ENCODE results near the gene LMO1.

Gene LMO1

GRCh38 chr11:8263769-8264410, at the start of gene LMO1:
Gene LMO1 (minus strand): TSS chr11:8263878. CDS start chr11:8263362, 516 bp downstream.
- DNase-seq (ENCODE audit: low read depth in 2 of 2), result peak; percentile 7 to 55

DNA sequence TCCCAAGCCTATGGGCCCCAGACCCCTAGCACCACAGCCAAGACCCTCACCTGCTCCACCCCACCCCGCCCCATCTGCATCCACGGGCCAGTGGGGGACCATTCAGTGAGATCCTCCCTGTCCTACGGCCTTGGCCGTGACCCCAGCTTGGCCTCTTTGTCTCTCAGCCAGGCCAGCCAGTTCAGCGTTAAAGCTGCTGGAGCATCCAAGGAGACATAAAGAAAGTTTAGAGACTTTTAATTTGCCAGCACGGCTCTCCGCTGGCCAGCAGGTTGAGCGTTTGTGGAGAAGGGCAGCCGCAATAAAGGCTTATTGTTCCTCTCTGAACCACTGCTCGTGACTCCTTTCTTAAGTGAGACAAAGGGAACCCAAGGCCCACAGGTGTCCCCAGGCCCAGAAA, 49.3 kb upstream of the LMO1 start:
- no peak for DNase-seq (ENCODE audit: low read depth in 2 of 2)

GRCh38 chr11:8311366-8311765, 47.7 kb upstream of the LMO1 start:
- DNase-seq (ENCODE audit: low read depth in 2 of 2), result no peak

GRCh38 chr11:8310743-8311298, 47.1 kb upstream of the LMO1 start:
- no peak for DNase-seq (ENCODE audit: low read depth in 2 of 2)

GRCh38 chr11:8309862-8310261, 46.2 kb upstream of the LMO1 start:
- no peak for DNase-seq (ENCODE audit: low read depth in 2 of 2)

DNA sequence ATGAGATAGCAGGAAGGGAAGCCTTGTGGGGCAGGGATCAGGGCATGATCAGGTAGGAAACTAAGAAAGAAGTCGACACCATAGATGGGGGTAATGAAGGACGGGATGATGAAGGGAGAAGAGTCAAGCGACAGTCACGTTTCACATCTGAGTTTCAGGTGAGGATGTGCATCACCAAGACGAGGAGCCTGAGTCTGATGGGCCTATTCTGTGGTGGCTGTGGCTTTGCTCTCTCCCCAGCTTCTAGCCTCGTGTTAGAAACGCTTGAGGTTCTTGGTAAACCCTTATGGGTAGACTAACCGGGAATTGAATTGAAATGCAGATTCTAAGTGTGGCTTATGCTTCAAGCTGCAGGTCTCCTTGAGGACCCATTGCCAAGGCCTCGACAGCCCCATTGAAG, 45.6 kb upstream of the LMO1 start:
- no peak for DNase-seq (ENCODE audit: low read depth in 2 of 2)

GRCh38 chr11:8307601-8308000, 43.9 kb upstream of the LMO1 start:
- DNase-seq (ENCODE audit: low read depth in 2 of 2), result no peak

DNA sequence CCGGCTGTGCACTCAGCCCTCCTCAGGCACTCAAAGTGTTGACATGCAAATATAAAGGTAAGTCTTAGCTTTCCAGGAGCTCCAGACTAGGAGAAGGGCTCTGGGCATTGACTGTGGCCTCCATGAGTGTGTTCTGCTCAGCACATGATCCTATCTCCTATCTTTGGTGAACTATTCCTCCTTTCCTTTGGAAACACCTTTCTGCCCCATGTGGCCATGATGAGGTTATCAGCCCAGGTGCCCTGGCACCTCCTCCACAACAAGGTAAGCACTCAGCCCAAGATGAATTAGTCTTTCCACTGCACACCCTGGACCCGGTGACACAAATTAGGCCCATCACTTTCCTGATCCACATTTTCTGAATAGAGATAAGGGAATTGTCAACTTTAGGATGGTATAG, 37.9 kb upstream of the LMO1 start:
- DNase-seq (ENCODE audit: low read depth in 2 of 2), result no peak

DNA sequence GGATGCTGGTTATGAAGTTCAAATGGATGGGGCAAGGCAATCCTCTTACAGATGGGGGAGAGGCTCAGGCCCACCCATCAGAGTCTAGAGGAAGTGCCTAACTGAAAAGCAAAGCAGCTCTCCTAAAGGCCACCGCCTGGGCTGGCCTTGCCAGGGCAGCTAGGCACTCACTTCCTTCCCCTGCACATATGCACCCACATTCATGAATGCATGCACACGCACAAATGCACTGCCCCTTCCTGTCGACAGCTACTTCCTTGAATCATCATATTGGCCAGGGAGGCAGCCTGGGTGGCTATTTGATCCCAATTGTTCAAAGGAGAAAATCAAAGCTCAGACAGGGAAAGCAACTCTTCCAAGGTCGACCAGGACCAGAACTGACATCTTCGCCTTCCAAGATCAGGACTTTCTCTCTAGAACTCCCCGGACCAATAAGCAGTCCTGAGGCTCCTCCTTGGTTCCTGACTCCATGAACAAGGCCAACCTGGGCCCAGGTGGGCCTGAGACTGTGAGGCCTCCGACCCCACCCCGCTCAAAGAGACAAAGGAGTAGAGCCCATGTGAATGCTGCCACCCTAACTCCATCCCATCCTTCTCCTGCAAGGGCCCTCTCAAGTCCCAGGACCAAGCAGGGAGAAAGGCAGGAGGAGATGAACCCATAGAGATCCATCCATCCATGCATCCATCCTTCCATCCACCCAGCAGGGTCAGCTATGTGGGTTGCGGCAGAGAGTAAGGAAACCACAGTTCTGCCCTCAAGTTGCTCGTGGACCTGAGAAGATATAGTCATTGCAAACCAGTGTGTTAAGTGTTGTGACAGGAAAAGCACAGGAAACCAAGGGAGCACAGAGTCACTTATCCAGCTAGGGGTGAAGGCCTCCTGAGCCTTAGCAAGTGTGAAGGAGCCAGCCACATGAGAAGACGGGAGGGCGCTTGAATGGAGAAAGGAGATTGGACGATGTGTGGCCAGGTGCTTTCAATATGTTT, 35.4 kb upstream of the LMO1 start:
- no peak for DNase-seq (ENCODE audit: low read depth in 2 of 2)

GRCh38 chr11:8297781-8298440, 34.2 kb upstream of the LMO1 start:
- DNase-seq (ENCODE audit: low read depth in 2 of 2), result no peak

GRCh38 chr11:8296872-8297271, 33.2 kb upstream of the LMO1 start:
- no peak for DNase-seq (ENCODE audit: low read depth in 2 of 2)

DNA sequence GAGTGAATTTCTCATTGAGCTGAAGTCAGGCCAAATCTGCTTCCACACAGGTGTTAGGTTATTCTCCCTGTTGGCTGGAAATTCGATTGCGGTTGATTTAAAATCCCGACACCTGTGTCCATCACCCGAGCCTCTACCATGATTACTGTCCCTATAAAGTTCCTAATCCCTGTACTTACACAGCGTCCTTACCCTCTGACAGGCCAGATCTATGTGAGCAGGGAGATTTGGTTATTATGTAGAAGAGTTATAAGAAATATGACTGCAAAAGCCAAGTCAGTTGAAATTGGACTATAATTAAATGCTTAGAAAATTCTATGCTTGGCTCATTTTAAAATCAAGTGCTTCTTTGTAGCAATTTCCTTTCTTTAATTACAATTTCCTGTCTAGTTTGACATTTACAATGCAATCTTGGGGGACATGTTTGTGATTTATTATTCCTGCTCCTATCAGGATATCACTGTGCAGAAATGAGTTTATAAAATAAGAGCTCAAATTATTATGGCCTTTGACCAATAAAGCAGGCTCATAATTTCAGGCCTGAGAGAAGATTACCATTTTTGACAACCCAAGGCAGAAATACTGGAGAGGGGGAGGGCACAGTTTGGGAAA, 32.5 kb upstream of the LMO1 start:
- no peak for DNase-seq (ENCODE audit: low read depth in 2 of 2)

DNA sequence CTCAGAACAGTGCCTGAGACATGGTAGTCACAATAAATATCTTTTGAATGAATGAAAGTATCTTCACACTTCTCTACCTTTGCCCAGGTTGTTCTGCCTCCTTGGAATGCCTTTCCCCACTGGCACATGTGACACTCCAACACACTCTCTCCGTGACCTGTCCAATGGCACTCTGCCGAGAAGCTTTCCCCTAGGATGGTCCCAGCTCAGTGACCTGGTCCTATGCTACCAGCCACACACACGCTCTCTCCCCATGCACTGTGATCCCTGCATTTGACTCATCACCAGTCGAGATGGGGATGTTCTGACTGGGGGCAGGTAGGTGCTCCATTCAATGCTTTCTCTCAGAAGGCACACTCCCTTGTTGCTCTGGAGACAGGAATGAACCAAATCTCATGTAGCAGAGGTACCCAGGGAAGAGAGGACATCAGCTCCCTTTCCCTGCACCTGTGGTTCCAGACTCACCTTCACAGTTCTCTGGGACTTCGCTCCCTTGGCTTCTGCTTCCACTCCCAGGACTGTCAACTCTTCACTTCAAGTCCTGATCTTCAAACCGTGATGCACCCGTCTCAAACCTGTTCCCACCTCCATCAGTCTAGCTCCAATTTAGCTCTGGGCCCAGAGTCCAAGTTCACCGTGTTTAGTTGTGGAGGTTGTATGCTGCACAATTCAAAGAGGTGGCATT, 30.7 kb upstream of the LMO1 start:
- DNase-seq (ENCODE audit: low read depth in 2 of 2), result no peak

GRCh38 chr11:8293171-8293570, 29.5 kb upstream of the LMO1 start:
- no peak for DNase-seq (ENCODE audit: low read depth in 2 of 2)

DNA sequence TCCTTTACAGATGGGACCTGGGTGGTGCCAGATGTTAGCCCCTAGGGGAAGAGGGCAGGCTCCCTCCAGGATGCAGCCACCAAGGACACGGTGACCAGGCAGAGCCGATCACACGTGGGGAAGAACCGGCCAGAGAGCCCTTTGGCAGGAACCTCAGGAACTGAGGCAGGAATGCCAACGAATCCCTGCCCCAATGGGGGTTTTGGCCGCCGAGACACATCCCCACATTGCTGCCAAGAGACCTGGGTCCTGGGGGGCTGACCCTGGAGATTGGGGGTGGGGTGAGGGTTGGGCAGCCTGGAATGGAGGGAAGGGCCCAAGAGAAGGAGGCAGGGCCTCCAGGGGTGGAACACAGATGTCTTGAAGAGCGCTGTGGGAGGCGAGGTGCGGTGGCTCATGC, 28.7 kb upstream of the LMO1 start:
- no peak for DNase-seq (ENCODE audit: low read depth in 2 of 2)

DNA sequence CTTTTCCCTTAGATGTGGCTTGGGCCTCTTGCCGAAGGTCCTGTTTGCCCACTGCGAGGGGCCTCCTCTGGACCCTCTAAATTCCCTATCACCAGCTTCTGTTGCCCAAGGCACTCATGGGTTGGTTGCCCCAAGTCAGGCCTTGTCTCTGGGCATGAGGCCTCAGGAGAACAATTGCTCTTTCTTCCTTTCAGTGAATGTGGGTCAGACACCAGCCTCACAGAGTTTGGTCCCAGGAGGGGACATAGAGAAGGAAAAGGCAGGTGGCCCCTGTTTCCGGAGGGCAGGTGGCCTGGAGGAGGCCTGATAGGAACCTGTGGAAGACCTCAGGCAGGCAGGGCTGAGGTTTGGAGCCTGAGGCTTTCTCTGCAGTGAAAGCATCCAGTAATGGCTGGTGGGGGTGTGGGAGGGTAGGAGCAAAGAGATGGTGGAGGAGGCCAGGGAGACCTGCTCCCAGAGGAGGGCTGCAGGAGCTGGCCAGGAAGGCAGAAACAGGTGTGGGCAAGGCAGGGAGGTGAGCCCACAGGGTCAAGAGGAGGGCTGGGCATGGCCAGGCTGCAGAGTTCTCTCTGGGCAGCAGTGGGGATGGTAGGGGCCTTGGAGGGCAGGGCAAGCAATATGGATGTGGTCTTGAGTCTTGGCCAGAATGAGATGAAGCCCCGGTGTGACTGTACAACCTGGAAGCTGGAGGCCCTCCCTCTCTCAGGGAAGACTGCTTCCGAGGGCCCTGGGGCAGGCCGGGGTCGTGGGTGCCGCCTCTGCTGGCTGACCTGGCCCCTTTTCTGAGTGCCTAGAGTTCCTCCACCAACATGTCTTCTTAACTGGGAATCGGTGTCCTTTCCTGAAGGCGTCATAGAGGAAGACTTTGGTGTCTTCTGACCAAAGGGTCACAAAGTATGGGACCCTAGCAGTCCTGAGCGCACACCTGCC, 28.0 kb upstream of the LMO1 start:
- DNase-seq (ENCODE audit: low read depth in 2 of 2), result no peak

DNA sequence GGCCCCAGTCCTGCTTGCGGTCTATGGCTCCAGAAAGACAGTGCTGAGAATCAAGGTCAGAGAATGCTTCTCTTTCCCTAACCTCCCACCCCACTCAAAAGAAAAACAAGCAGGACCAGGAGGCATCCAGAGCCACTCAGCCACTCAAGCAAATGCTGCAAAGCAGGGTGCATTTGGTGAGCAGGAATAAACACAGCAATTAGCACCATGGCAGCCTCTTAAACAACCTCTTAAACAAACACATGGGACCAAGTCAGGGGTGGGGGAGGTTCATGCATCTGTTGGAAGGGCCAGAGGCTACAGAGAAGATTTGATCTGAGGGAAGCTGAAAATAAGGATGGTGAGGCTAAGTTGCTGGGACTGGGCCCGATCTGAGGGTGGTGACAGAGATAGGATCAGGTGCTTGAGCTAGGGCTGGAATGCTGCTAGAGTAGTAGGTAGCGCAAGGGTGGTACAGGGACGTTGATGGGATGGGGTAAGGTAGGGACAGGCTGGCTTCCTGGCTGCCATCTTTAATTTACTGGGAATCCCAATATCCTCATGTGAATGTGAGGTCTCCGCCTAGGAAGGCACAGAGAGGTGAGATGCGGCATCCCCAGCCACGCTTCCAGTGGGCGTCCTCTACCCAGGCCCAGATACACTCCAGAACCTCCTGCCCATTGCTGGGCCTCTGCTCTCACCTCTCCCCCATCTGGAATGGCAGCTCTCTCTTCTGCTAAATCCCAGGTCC, 26.6 kb upstream of the LMO1 start:
- DNase-seq (ENCODE audit: low read depth in 2 of 2), result no peak

DNA sequence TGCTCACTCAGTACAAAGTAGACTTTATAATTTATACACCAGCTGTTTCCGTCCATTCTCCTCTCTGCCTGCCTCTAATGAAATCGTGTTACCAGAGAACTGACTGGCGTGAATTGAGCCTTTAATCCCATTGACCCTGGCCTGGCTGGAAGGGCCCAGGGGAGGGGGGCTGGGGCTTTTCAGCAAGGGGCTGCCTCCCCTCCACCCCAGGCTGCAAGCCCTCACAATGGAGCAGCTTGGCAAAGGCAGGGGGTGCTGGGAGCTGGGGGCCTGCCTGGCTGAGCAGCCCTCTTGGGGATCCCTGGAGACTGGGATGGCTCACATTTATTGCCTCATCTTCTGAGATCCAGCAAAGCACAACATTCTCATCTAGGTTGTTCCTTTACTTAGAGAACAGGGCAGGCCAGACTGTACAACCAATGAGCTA, 25.8 kb upstream of the LMO1 start:
- DNase-seq (ENCODE audit: low read depth in 2 of 2), result no peak

GRCh38 chr11:8288824-8289491, 25.3 kb upstream of the LMO1 start:
- no peak for DNase-seq (ENCODE audit: low read depth in 2 of 2)
